ENCODE results near the gene MTARC2.
"Not testable (repeated sequence)": the region's sequence is repeated elsewhere in the genome, so short reads cannot be mapped to it uniquely, and the experiment has no call there.

Gene MTARC2

GRCh38 chr1:220711056-220711809 is 36.9 kb upstream of the MTARC2 start:
- no peaks in the 10 kb centered on the region for H3K36me3 ChIP-seq (ENCODE audit: insufficient read depth, low read length)
- H3K4me1 ChIP-seq (ENCODE audit: insufficient read depth, low read length) = no peaks in the 10 kb centered on the region
- H3K4me3 ChIP-seq (ENCODE audit: low read length) = no peak overlapping the region
- H2AFZ ChIP-seq (ENCODE audit: low read depth, low read length) = no peak overlapping the region
- H3K9me3 ChIP-seq (ENCODE audit: low read length) = peaks cover 2% of the 10 kb centered on the region
- peaks cover 2% of the 10 kb centered on the region for H3K27me3 ChIP-seq (ENCODE audit: insufficient read depth, low read length)

- H3K9me3 ChIP-seq (ENCODE audit: low read length); H2AFZ ChIP-seq (ENCODE audit: low read depth, low read length); H3K27me3 ChIP-seq (ENCODE audit: insufficient read depth, low read length); H3K4me1 ChIP-seq (ENCODE audit: insufficient read depth, low read length); H3K36me3 ChIP-seq (ENCODE audit: insufficient read depth, low read length); H3K4me3 ChIP-seq (ENCODE audit: low read length): not testable (repeated sequence)
Observed at GRCh38 chr1:220715986-220716385, 32.1 kb upstream of the MTARC2 start.

GRCh38 chr1:220717800-220718640 is 30.1 kb upstream of the MTARC2 start:
- Histone ChIP-seq H3K9me3 (ENCODE audit: low read length) (peaks cover 2% of the 10 kb centered on the region), H3K36me3 (ENCODE audit: insufficient read depth, low read length) (no peaks in the 10 kb centered on the region), H3K4me1 (ENCODE audit: insufficient read depth, low read length) (no peaks in the 10 kb centered on the region), H2AFZ (ENCODE audit: low read depth, low read length) (no peak overlapping the region), H3K27me3 (ENCODE audit: insufficient read depth, low read length) (peaks cover 3% of the 10 kb centered on the region), H3K4me3 (ENCODE audit: low read length) (no peak overlapping the region)

- not testable (repeated sequence) for H3K4me3 ChIP-seq (ENCODE audit: low read length); H3K4me1 ChIP-seq (ENCODE audit: insufficient read depth, low read length); H3K36me3 ChIP-seq (ENCODE audit: insufficient read depth, low read length); H3K27me3 ChIP-seq (ENCODE audit: insufficient read depth, low read length); H3K9me3 ChIP-seq (ENCODE audit: low read length); H2AFZ ChIP-seq (ENCODE audit: low read depth, low read length)
Observed at GRCh38 chr1:220721266-220721665, 26.9 kb upstream of the MTARC2 start.

- no peaks in the 10 kb centered on the region for H3K36me3 ChIP-seq (ENCODE audit: insufficient read depth, low read length)
- H3K4me1 ChIP-seq (ENCODE audit: insufficient read depth, low read length) = no peaks in the 10 kb centered on the region
- no peaks in the 10 kb centered on the region for H3K9me3 ChIP-seq (ENCODE audit: low read length)
- no peak overlapping the region for H2AFZ ChIP-seq (ENCODE audit: low read depth, low read length)
- H3K27me3 ChIP-seq (ENCODE audit: insufficient read depth, low read length) = peaks cover 3% of the 10 kb centered on the region
- H3K4me3 ChIP-seq (ENCODE audit: low read length) = no peak overlapping the region
Observed at GRCh38 chr1:220726634-220727033, 21.5 kb upstream of the MTARC2 start.

GRCh38 chr1:220727519-220727918 is 20.6 kb upstream of the MTARC2 start:
- H2AFZ ChIP-seq (ENCODE audit: low read depth, low read length) = no peak overlapping the region
- H3K4me1 ChIP-seq (ENCODE audit: insufficient read depth, low read length) = no peaks in the 10 kb centered on the region
- no peaks in the 10 kb centered on the region for H3K9me3 ChIP-seq (ENCODE audit: low read length)
- no peak overlapping the region for H3K4me3 ChIP-seq (ENCODE audit: low read length)
- H3K36me3 ChIP-seq (ENCODE audit: insufficient read depth, low read length) = no peaks in the 10 kb centered on the region
- peaks cover 2% of the 10 kb centered on the region for H3K27me3 ChIP-seq (ENCODE audit: insufficient read depth, low read length)

- no peak overlapping the region for H3K4me3 ChIP-seq (ENCODE audit: low read length)
- no peaks in the 10 kb centered on the region for H3K4me1 ChIP-seq (ENCODE audit: insufficient read depth, low read length)
- H3K9me3 ChIP-seq (ENCODE audit: low read length) = no peaks in the 10 kb centered on the region
- no peaks in the 10 kb centered on the region for H3K27me3 ChIP-seq (ENCODE audit: insufficient read depth, low read length)
- no peaks in the 10 kb centered on the region for H3K36me3 ChIP-seq (ENCODE audit: insufficient read depth, low read length)
- no peak overlapping the region for H2AFZ ChIP-seq (ENCODE audit: low read depth, low read length)
Observed at GRCh38 chr1:220730486-220730885, 17.6 kb upstream of the MTARC2 start.

- Histone ChIP-seq H3K36me3 (ENCODE audit: insufficient read depth, low read length) (no peaks in the 10 kb centered on the region), H3K27me3 (ENCODE audit: insufficient read depth, low read length) (no peaks in the 10 kb centered on the region), H3K4me1 (ENCODE audit: insufficient read depth, low read length) (no peaks in the 10 kb centered on the region), H2AFZ (ENCODE audit: low read depth, low read length) (no peak overlapping the region), H3K4me3 (ENCODE audit: low read length) (no peak overlapping the region), H3K9me3 (ENCODE audit: low read length) (no peaks in the 10 kb centered on the region)
Observed at GRCh38 chr1:220732137-220732536, 16.0 kb upstream of the MTARC2 start.

GRCh38 chr1:220732621-220733020 is 15.5 kb upstream of the MTARC2 start:
- Histone ChIP-seq H2AFZ (ENCODE audit: low read depth, low read length) (peak overlapping the region; percentile 76), H3K27me3 (ENCODE audit: insufficient read depth, low read length) (no peaks in the 10 kb centered on the region), H3K9me3 (ENCODE audit: low read length) (no peaks in the 10 kb centered on the region), H3K4me3 (ENCODE audit: low read length) (no peak overlapping the region), H3K36me3 (ENCODE audit: insufficient read depth, low read length) (no peaks in the 10 kb centered on the region), H3K4me1 (ENCODE audit: insufficient read depth, low read length) (no peaks in the 10 kb centered on the region)

- H3K4me3 ChIP-seq (ENCODE audit: low read length) = no peak overlapping the region
- no peaks in the 10 kb centered on the region for H3K36me3 ChIP-seq (ENCODE audit: insufficient read depth, low read length)
- H3K27me3 ChIP-seq (ENCODE audit: insufficient read depth, low read length) = no peaks in the 10 kb centered on the region
- H3K9me3 ChIP-seq (ENCODE audit: low read length) = no peaks in the 10 kb centered on the region
- no peaks in the 10 kb centered on the region for H3K4me1 ChIP-seq (ENCODE audit: insufficient read depth, low read length)
- H2AFZ ChIP-seq (ENCODE audit: low read depth, low read length) = peak overlapping the region; percentile 76
Observed at GRCh38 chr1:220733086-220733601, 15.0 kb upstream of the MTARC2 start.

GRCh38 chr1:220734571-220735326 is 13.4 kb upstream of the MTARC2 start:
- H3K36me3 ChIP-seq (ENCODE audit: insufficient read depth, low read length) = no peaks in the 10 kb centered on the region
- H3K9me3 ChIP-seq (ENCODE audit: low read length) = no peaks in the 10 kb centered on the region

GRCh38 chr1:220736283-220736682 is 11.8 kb upstream of the MTARC2 start:
- not testable (repeated sequence) for H2AFZ ChIP-seq (ENCODE audit: low read depth, low read length); H3K4me3 ChIP-seq (ENCODE audit: low read length); H3K9me3 ChIP-seq (ENCODE audit: low read length); H3K36me3 ChIP-seq (ENCODE audit: insufficient read depth, low read length); H3K4me1 ChIP-seq (ENCODE audit: insufficient read depth, low read length); H3K27me3 ChIP-seq (ENCODE audit: insufficient read depth, low read length)

More at GRCh38 chr1:220734571-220735326, 13.4 kb upstream of the MTARC2 start:
- no peak overlapping the region for H2AFZ ChIP-seq (ENCODE audit: low read depth, low read length)
- no peaks in the 10 kb centered on the region for H3K27me3 ChIP-seq (ENCODE audit: insufficient read depth, low read length)
- H3K4me3 ChIP-seq (ENCODE audit: low read length) = no peak overlapping the region
- H3K4me1 ChIP-seq (ENCODE audit: insufficient read depth, low read length) = no peaks in the 10 kb centered on the region

GRCh38 chr1:220741349-220741748 is 6.8 kb upstream of the MTARC2 start:
- no peaks in the 10 kb centered on the region for H3K9me3 ChIP-seq (ENCODE audit: low read length)
- no peak overlapping the region for H3K4me3 ChIP-seq (ENCODE audit: low read length)
- H3K36me3 ChIP-seq (ENCODE audit: insufficient read depth, low read length) = no peaks in the 10 kb centered on the region
- H2AFZ ChIP-seq (ENCODE audit: low read depth, low read length) = no peak overlapping the region
- H3K4me1 ChIP-seq (ENCODE audit: insufficient read depth, low read length) = no peaks in the 10 kb centered on the region
- peaks cover 4% of the 10 kb centered on the region for H3K27me3 ChIP-seq (ENCODE audit: insufficient read depth, low read length)
